IMR-90 (cell line): Measurements from ENCODE around the gene SWI5. TPM values are rescaled to one million over a fixed set of nuclear protein-coding genes. Genes with fewer than 3 reads are reported as not detected.

Experiments used
- ATAC-seq: fragments of 200-7000 bp; cut with Tn5 transposase; 2 replicates; pipeline ENCODE4 v1.9.1; 2020; ENCODE audit warnings: low read depth, mild to moderate bottlenecking, moderate library complexity
- BruUV-seq: library from RNA; stranded (reverse); fragments of 400-500 nt; replicated peaks from 2 replicates; lab custom pipeline; 2021; lab: Mats Ljungman, UMichigan
- CTCF ChIA-PET: fragments of 300-600 bp; formaldehyde crosslinking; extraction: SDS; loops from one replicate; lab custom pipeline; 2021; ENCODE audit warnings: antibody characterized with exemption; lab: Yijun Ruan, JAX
- POLR2A ChIA-PET: fragments of 300-600 bp; sonication (Branson Sonifier 250); formaldehyde crosslinking; loops from one replicate; lab custom pipeline; 2022; ENCODE audit warnings: antibody characterized with exemption; ENCODE audit not compliant: unreplicated experiment; lab: Charles Lee
- DNase-seq: peaks from one replicate; pipeline ENCODE4 v3.0.0; 2013
- H2AFZ ChIP-seq: replicated peaks from 2 replicates; pipeline ENCODE3; 2013; ENCODE audit warnings: low read length, mild to moderate bottlenecking; ENCODE audit not compliant: poor library complexity
- H2AK5ac ChIP-seq: 2 replicates; pipeline ENCODE4 v1.6.1; 2013; ENCODE audit warnings: low read depth, low read length, inconsistent platforms
- H2AK9ac ChIP-seq: replicated peaks from 2 replicates; pipeline ENCODE3; 2013; ENCODE audit warnings: mild to moderate bottlenecking, low read depth, low read length, moderate library complexity; ENCODE audit not compliant: poor library complexity
- H2BK120ac ChIP-seq: 2 replicates; pipeline ENCODE4 v1.6.1; 2013; ENCODE audit warnings: low read depth, low read length, inconsistent platforms
- H2BK15ac ChIP-seq: 3 replicates; pipeline ENCODE4 v1.6.1; 2013; ENCODE audit warnings: low read depth, low read length, inconsistent platforms
- H2BK20ac ChIP-seq: 2 replicates; pipeline ENCODE4 v1.6.1; 2013; ENCODE audit warnings: low read depth, mild to moderate bottlenecking, inconsistent platforms, low read length, moderate library complexity
- H2BK5ac ChIP-seq: 2 replicates; pipeline ENCODE4 v1.6.1; 2013; ENCODE audit warnings: mild to moderate bottlenecking, low read depth, low read length, inconsistent platforms; ENCODE audit not compliant: poor library complexity, severe bottlenecking
- H3K14ac ChIP-seq: replicated peaks from 2 replicates; pipeline ENCODE4 v1.6.1; 2013; ENCODE audit warnings: low read depth, low read length, inconsistent platforms
- H3K18ac ChIP-seq: 2 replicates; pipeline ENCODE4 v1.6.1; 2013; ENCODE audit warnings: low read depth, low read length, control low read depth
- H3K23ac ChIP-seq: 2 replicates; pipeline ENCODE4 v1.6.1; 2013; ENCODE audit warnings: low read depth, low read length, inconsistent platforms
- H3K27ac ChIP-seq: 2 replicates; pipeline ENCODE4 v1.5.1; 2013; ENCODE audit warnings: mild to moderate bottlenecking, control low read depth, low read length; ENCODE audit not compliant: insufficient read depth
- H3K27me3 ChIP-seq: 2 replicates; pipeline ENCODE4 v1.6.1; 2013; ENCODE audit warnings: low read length; ENCODE audit not compliant: control insufficient read depth, insufficient read depth
- H3K36me3 ChIP-seq: 2 replicates; pipeline ENCODE4 v1.6.1; 2013; ENCODE audit warnings: low read length, mixed read lengths; ENCODE audit not compliant: control insufficient read depth, insufficient read depth
- H3K4ac ChIP-seq: 2 replicates; pipeline ENCODE4 v1.6.1; 2013; ENCODE audit warnings: low read depth, low read length, inconsistent platforms
- H3K4me1 ChIP-seq: 2 replicates; pipeline ENCODE4 v1.6.1; 2013; ENCODE audit warnings: low read length, mixed read lengths; ENCODE audit not compliant: control insufficient read depth, insufficient read depth
- H3K4me2 ChIP-seq: 2 replicates; pipeline ENCODE4 v1.6.1; 2013; ENCODE audit warnings: low read depth, mild to moderate bottlenecking, control low read depth, low read length, moderate library complexity
- H3K4me3 ChIP-seq: 2 replicates; pipeline ENCODE4 v1.5.1; 2013; ENCODE audit warnings: low read depth, mild to moderate bottlenecking, control low read depth, low read length, moderate library complexity; ENCODE audit not compliant: insufficient read depth
- H3K56ac ChIP-seq: 2 replicates; pipeline ENCODE4 v1.6.1; 2013; ENCODE audit warnings: low read length, inconsistent platforms; ENCODE audit not compliant: insufficient read depth; ENCODE audit errors: extremely low read depth
- H3K79me1 ChIP-seq, 2 experiments: 2 replicates each; pipeline ENCODE4 v1.6.1; 2013; ENCODE audit warnings: low read length in 2 of 2, inconsistent platforms in 1 of 2, low read depth in 1 of 2
- H3K9ac ChIP-seq: 2 replicates; pipeline ENCODE4 v1.6.1; 2013; ENCODE audit warnings: low read depth, low read length, control low read depth
- H3K9me1 ChIP-seq: 2 replicates; pipeline ENCODE4 v1.6.1; 2013; ENCODE audit warnings: low read length, inconsistent platforms; ENCODE audit not compliant: insufficient read depth
- H3K9me3 ChIP-seq: 2 replicates; pipeline ENCODE4 v1.6.1; 2013; ENCODE audit warnings: low read length; ENCODE audit not compliant: control insufficient read depth, insufficient read depth
- H4K20me1 ChIP-seq: 2 replicates; pipeline ENCODE4 v1.6.1; 2013; ENCODE audit warnings: low read length, inconsistent platforms; ENCODE audit not compliant: insufficient read depth
- H4K5ac ChIP-seq: 2 replicates; pipeline ENCODE4 v1.6.1; 2013; ENCODE audit warnings: mild to moderate bottlenecking, low read depth, low read length, control low read depth
- H4K8ac ChIP-seq, 2 experiments: 2 replicates each; pipeline ENCODE4 v1.6.1; 2013; ENCODE audit warnings: low read depth in 2 of 2, low read length in 2 of 2, control low read depth in 1 of 2, inconsistent platforms in 1 of 2
- H4K91ac ChIP-seq: 2 replicates; pipeline ENCODE4 v1.6.1; 2013; ENCODE audit warnings: low read depth, low read length, inconsistent platforms; ENCODE audit not compliant: insufficient read depth
- CEBPB ChIP-seq: IDR thresholded peaks from 2 replicates; pipeline ENCODE4 v1.6.1; 2012; ENCODE audit warnings: low read depth, low read length, improper control_type of control experiment
- MAZ ChIP-seq: IDR thresholded peaks from 2 replicates; pipeline ENCODE4 v1.6.1; 2012; ENCODE audit warnings: low read depth, mild to moderate bottlenecking, low read length, improper control_type of control experiment, moderate library complexity, borderline replicate concordance
- NFE2L2 ChIP-seq: fragments of 150-350 bp; IDR thresholded peaks from 2 replicates; pipeline ENCODE4 v1.6.1; 2016; ENCODE audit warnings: low read depth, mild to moderate bottlenecking, low read length
- RFX5 ChIP-seq: IDR thresholded peaks from 2 replicates; pipeline ENCODE4 v1.8.0; 2012; ENCODE audit warnings: low read depth, mild to moderate bottlenecking, low read length, moderate library complexity
- whole genome bisulfite sequencing, 2 experiments: methylation state at CpG; one replicate each; pipeline versions ENCODE4 v1.1.5 to v1.1.7; 2013; ENCODE audit warnings: missing lambda C conversion rate in 2 of 2; ENCODE audit not compliant: insufficient read length in 1 of 2; ENCODE audit errors: extremely low coverage in 2 of 2; 5-methylcytosine and 5-hydroxymethylcytosine counted together
- dilution Hi-C: fragments of 300-500 bp; cut with HindIII; formaldehyde crosslinking; loops from one replicate; pipeline ENCODE4 v1.14.3; 2018; ENCODE audit warnings: low sequenced_read_pairs; ENCODE audit not compliant: unreplicated experiment
- in situ Hi-C: fragments of 300-500 bp; cut with MboI; formaldehyde crosslinking; loops from 3 replicates; pipeline ENCODE4 v1.14.3; 2019; ENCODE audit warnings: low sequenced_read_pairs, inconsistent platforms, mixed read lengths
- intact Hi-C: fragments of 100-400 bp; cut with micrococcal nuclease; formaldehyde crosslinking; loops from 2 replicates; pipeline ENCODE4 v1.10.0; 2022
- polyA plus RNA-seq, 3 experiments: library from polyadenylated mRNA; depleted of rRNA; stranded (reverse); fragments of >200 nt; gene quantifications; 2 replicates each; pipeline ENCODE4 v1.2.3, GENCODE V29; 2012; ENCODE audit warnings: low replicate concordance in 1 of 3
- total RNA-seq: library from RNA; depleted of rRNA; stranded (reverse); fragments of >200 nt; gene quantifications from 2 replicates; pipeline ENCODE4 v1.2.3, GENCODE V29; 2012
- TF ChIP-seq, protein P1 (sequence below): fragments of 150-350 bp; IDR thresholded peaks from 2 replicates; pipeline ENCODE4 v1.6.1; 2016; ENCODE audit warnings: low read depth, mild to moderate bottlenecking, low read length, moderate library complexity, borderline replicate concordance

SWI5 gene
- total and polyA plus RNA-seq, 2 of the 4 experiments (the other 2 are of a cell fraction), result 38.9 to 93.5 TPM

DNA sequence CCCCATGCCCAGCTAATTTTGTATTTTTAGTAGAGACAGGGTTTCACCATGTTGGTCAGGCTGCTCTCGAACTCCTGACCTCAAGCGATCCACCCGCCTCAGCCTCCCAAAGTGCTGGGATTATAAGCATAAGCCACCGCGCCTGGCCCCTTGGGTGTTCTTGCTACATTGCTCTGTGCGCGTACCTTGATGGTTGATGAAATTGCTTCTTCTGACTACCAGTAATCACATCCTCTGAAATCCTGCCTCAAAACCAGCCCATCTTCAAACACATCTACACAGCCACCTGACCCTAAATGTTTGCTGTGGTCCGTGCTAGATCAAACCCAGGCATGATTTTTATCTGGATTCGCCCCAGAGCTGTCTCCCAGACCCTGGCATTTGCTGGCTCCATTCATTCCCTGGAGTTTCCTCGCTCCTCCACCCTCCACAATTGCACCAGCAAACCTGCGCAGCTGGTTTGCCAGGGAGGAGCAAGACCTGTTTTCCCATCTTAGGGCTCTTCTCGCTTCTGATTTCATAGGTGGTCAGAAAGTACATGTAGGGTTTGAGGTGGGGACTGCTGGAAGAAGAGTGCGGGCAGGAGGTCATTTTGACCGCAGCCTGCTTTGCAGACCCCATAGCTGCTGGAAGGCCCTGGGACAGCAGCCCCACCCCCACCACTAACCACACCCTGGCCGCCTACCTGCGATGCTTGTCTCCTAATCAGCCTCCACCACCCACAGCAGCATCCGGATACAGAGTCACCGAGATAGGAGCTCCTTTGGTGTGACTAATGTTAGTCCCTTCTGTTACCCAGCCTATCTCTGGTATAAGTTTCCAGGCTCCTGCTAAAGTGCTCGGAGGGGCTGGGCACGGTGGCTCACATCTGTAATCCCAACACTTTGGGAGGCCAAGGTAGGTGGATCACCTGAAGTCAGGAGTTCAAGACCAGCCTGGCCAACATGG is 22.7 kb downstream of the SWI5 start (continued):
- no peak for TF ChIP-seq NFE2L2
- TF ChIP-seq MAZ, result no peak

DNA sequence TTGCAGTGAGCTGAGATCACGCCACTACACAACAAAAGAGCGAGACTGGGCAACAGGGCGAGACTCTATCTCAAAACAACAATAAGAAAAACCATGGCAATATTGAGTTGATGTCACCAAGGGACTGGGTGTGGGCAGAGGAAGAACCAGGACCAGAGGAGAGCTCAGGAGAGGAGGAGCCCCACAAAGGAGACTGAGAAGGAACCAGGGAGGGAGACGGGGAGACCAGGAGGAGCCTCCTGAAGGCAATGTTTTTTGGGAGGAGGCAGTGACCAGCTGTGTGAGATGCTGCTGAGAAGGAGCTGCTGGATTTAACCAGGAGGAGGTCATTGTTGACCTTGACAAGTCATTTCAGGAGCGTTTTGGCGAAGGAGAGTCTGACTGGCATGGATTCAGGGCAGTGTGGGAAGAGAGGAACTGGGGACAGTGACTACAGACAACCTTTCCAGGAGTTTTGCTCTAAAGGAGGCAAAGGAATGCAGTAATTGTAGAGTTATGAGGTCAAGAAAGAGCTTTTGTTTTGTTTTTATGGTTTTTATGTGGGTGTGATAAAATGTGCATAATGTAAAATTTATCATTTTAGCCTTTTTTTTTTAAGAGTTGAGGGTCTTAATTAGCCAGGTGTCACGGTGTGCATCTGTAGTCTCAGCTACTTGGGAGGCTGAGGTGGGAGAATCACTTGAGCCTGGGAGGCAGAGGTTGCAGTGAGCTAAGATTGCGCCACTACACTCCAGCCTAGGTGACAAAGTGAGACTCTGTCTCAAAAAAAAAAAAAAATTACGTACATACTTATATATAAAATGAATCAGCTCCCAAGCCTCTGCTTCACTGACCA is 28.3 kb downstream of the SWI5 start:
- TF ChIP-seq RFX5, result no peak
- peak; percentile 72 for TF ChIP-seq CEBPB
- TF ChIP-seq MAZ, result no peak
- no peak for TF ChIP-seq NFE2L2
- TF ChIP-seq, protein P1, sequence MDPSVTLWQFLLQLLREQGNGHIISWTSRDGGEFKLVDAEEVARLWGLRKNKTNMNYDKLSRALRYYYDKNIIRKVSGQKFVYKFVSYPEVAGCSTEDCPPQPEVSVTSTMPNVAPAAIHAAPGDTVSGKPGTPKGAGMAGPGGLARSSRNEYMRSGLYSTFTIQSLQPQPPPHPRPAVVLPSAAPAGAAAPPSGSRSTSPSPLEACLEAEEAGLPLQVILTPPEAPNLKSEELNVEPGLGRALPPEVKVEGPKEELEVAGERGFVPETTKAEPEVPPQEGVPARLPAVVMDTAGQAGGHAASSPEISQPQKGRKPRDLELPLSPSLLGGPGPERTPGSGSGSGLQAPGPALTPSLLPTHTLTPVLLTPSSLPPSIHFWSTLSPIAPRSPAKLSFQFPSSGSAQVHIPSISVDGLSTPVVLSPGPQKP, result no peak
- no peaks in the 10 kb centered on the region for H3K27me3 ChIP-seq
- no peak overlapping the region for H3K27ac ChIP-seq
- no peak overlapping the region for H2BK20ac ChIP-seq
- peak overlapping the region; percentile 41 for H2AK5ac ChIP-seq
- no peak overlapping the region for H3K14ac ChIP-seq
- no peaks in the 10 kb centered on the region for H3K9me3 ChIP-seq
- H3K23ac ChIP-seq, result no peak overlapping the region
- H2BK5ac ChIP-seq, result no peak overlapping the region
- no peak overlapping the region for H2AK9ac ChIP-seq
- H3K4me2 ChIP-seq, result no peak overlapping the region
- POLR2A ChIA-PET, result no interaction called here
- H3K9me1 ChIP-seq, result peaks cover 11% of the 10 kb centered on the region
- H4K8ac ChIP-seq, result peak overlapping the region in 1 of 2 experiments; percentile 52; a peak in 1 of 4 replicates
- no peak overlapping the region for H3K4ac ChIP-seq
- no peak overlapping the region for H2AFZ ChIP-seq
- H3K4me3 ChIP-seq, result no peak overlapping the region
- 69% methylated on average over 4 of the region's 9 CpGs; no CpG with 5 or more reads in 1 of the 2 experiments for WGBS, 2 experiments
- in situ Hi-C loops (no loop called here), intact Hi-C loops (no loop called here), dilution Hi-C loops (no loop called here)
- H3K18ac ChIP-seq, result no peak overlapping the region
- H4K20me1 ChIP-seq, result peaks cover 4% of the 10 kb centered on the region
- H4K91ac ChIP-seq, result 0 out of 2 replicates have a peak overlapping the region, but pooled peaks have one; percentile 34
- DNase-seq, result peak; percentile 27
- peaks cover 3% of the 10 kb centered on the region; the same call in 1 of the 2 replicates for H3K36me3 ChIP-seq
- BruUV-seq, result no TSS peak
- no peak overlapping the region for H3K9ac ChIP-seq
- H3K79me1 ChIP-seq, result no peaks in the 10 kb centered on the region; a peak in 2 of 4 replicates
- no peak overlapping the region for H2BK120ac ChIP-seq
- peaks cover 12% of the 10 kb centered on the region for H3K4me1 ChIP-seq
- CTCF ChIA-PET, result interaction anchor here (1.5 to 1.8 kb wide), 2 partner anchors 9 to 38 kb away, joined by 4 to 7 read pairs; no protein-coding TSS in a partner anchor
- H3K56ac ChIP-seq, result no peak overlapping the region
- ATAC-seq, result no peak
- 0 out of 2 replicates have a peak overlapping the region, but pooled peaks have one; percentile 24 for H4K5ac ChIP-seq
- H2BK15ac ChIP-seq, result no peak overlapping the region
